ENCODE data around the gene WDFY2. TPM values are rescaled to one million over a fixed set of nuclear protein-coding genes. Genes with fewer than 3 reads are reported as not detected.

Gene WDFY2
- total and polyA plus RNA-seq, 7 donors: 0.66 to 5.3 (median 1.7) TPM

- Histone ChIP-seq H3K9me3 (no peaks in the 10 kb centered on the region), H3K36me3 (ENCODE audit: insufficient read depth in 1 of 2, low read depth in 1 of 2) (no peaks in the 10 kb centered on the region), H3K27me3 (ENCODE audit: insufficient read depth in 3 of 3, low read length in 2 of 3) (no peaks in the 10 kb centered on the region), H3K4me1 (no peaks in the 10 kb centered on the region), H3K27ac (no peak overlapping the region), H3K4me3 (no peak overlapping the region)
- no peak for TF ChIP-seq CTCF (IDR thresholded peaks at IDR 0.05)
- no peak for ATAC-seq
- WGBS, 3 donors: 61 to 64% (median 64%) methylated on average over 2 of the region's 2 CpGs
- intact Hi-C loops (cut with DNase I): no loop called here
- DNase-seq: no peak
These were observed 35.4 kb downstream of the WDFY2 start for GRCh38 chr13:51619614-51620013.

GRCh38 chr13:51620165-51620983 is 36.1 kb downstream of the WDFY2 start:
- H3K27ac ChIP-seq: no peak overlapping the region
- ATAC-seq: peak in 3 of 4 donors; percentile 47 to 72 (median 57)
- H3K4me3 ChIP-seq: no peak overlapping the region
- no peaks in the 10 kb centered on the region for H3K36me3 ChIP-seq (ENCODE audit: insufficient read depth in 1 of 2, low read depth in 1 of 2)
- H3K9me3 ChIP-seq: no peaks in the 10 kb centered on the region
- DNase-seq: peak; percentile 49 to 71
- H3K4me1 ChIP-seq: no peaks in the 10 kb centered on the region
- TF ChIP-seq CTCF (IDR thresholded peaks at IDR 0.05): no peak
- no peaks in the 10 kb centered on the region for H3K27me3 ChIP-seq (ENCODE audit: insufficient read depth in 3 of 3, low read length in 2 of 3)
- intact Hi-C loops (cut with DNase I): no loop called here
- 42 to 62% (median 42%) methylated on average over 11 of the region's 11 CpGs for WGBS, 3 donors

GRCh38 chr13:51621602-51622001 is 37.3 kb downstream of the WDFY2 start:
- H3K4me1 ChIP-seq: peaks cover 9% of the 10 kb centered on the region
- no peak overlapping the region for H3K4me3 ChIP-seq
- ATAC-seq: no peak
- no peaks in the 10 kb centered on the region for H3K9me3 ChIP-seq
- no peaks in the 10 kb centered on the region for H3K27me3 ChIP-seq (ENCODE audit: insufficient read depth in 3 of 3, low read length in 2 of 3)
- no peak overlapping the region for H3K27ac ChIP-seq
- intact Hi-C loops (cut with DNase I): no loop called here
- WGBS, 3 donors: 75 to 87% (median 81%) methylated on average over 2 of the region's 2 CpGs
- H3K36me3 ChIP-seq (ENCODE audit: insufficient read depth in 1 of 2, low read depth in 1 of 2): no peaks in the 10 kb centered on the region
- DNase-seq: no peak
- no peak for TF ChIP-seq CTCF (IDR thresholded peaks at IDR 0.05)

- H3K9me3 ChIP-seq: no peaks in the 10 kb centered on the region
- no peaks in the 10 kb centered on the region for H3K36me3 ChIP-seq (ENCODE audit: insufficient read depth in 1 of 2, low read depth in 1 of 2)
- TF ChIP-seq CTCF (IDR thresholded peaks at IDR 0.05): no peak
- H3K27me3 ChIP-seq (ENCODE audit: insufficient read depth in 3 of 3, low read length in 2 of 3): no peaks in the 10 kb centered on the region
- 29 to 43% (median 30%) methylated on average over 2 of the region's 2 CpGs for WGBS, 3 donors
- no peak overlapping the region for H3K4me3 ChIP-seq
- no peak for DNase-seq
- H3K4me1 ChIP-seq: peaks cover 15% of the 10 kb centered on the region
- no peak for ATAC-seq
- intact Hi-C loops (cut with DNase I): no loop called here
- H3K27ac ChIP-seq: no peak overlapping the region
These were observed 39.2 kb downstream of the WDFY2 start for GRCh38 chr13:51623473-51623872.

GRCh38 chr13:51624207-51624606 is 39.9 kb downstream of the WDFY2 start:
- Histone ChIP-seq H3K27me3 (ENCODE audit: insufficient read depth in 3 of 3, low read length in 2 of 3) (no peaks in the 10 kb centered on the region), H3K4me3 (no peak overlapping the region), H3K4me1 (peaks cover 15% of the 10 kb centered on the region), H3K36me3 (ENCODE audit: insufficient read depth in 1 of 2, low read depth in 1 of 2) (no peaks in the 10 kb centered on the region), H3K27ac (no peak overlapping the region), H3K9me3 (no peaks in the 10 kb centered on the region)
- 66 to 90% (median 79%) methylated on average over 1 of the region's 1 CpG for WGBS, 3 donors
- intact Hi-C loops (cut with DNase I): no loop called here
- no peak for TF ChIP-seq CTCF (IDR thresholded peaks at IDR 0.05)
- no peak for ATAC-seq
- DNase-seq: no peak

All from psoas muscle (tissue), 8 donors.